ENCODE measurements around the gene KRR1.

GRCh38 chr12:75528272-75528671 is 16.9 kb upstream of the KRR1 start:
- TF ChIP-seq CTCF (IDR thresholded peaks at IDR 0.05) (no peak), EHMT2 (IDR thresholded peaks at IDR 0.05; ENCODE audit: low read depth) (no peak), RAD21 (conservative IDR thresholded peaks at IDR 0.05 in 1 of 2, IDR thresholded peaks at IDR 0.05 in 1 of 2) (no peak)

Data from A549 (cell line).